ENCODE measurements around the gene IQCB1. TPM values are rescaled to one million over a fixed set of nuclear protein-coding genes. Genes with fewer than 3 reads are reported as not detected.

The IQCB1 gene
- polyA plus RNA-seq, 1 of the 3 experiments (the other 2 are of a cell fraction) = 10.4 TPM

DNA sequence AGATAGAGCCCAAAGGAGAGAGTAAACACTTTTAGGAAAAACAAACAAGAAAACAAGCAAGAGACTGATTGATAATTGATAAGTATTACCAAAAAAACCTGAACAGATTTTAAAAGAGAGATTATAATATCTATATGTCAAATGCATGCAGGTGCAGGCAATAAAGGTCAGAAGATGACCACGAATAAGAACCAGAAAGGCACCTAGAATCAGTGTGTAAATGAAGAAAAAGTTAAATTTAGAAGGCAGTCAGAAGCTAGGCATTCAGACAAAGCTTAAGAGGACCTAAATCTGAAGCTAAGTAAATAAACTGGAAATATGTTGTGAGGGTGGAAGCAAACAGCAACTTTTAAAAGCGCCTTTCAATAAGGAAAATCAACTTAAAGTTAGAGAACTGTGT lies 16.3 kb downstream of the IQCB1 start:
- H3K4me2 ChIP-seq = no peak overlapping the region
- TF ChIP-seq CHD2 (IDR thresholded peaks at IDR 0.05; ENCODE audit: low read length, partially characterized antibody) (no peak), SMC3 (IDR thresholded peaks at IDR 0.05; ENCODE audit: low read depth, low read length) (no peak), TAF1 (IDR thresholded peaks at IDR 0.05; ENCODE audit: borderline replicate concordance, low read depth, low read length) (no peak), RCOR1 (IDR thresholded peaks at IDR 0.05; ENCODE audit: low read length) (no peak), ELF1 (IDR thresholded peaks at IDR 0.05) (no peak), MEF2A (IDR thresholded peaks at IDR 0.05; ENCODE audit: borderline replicate concordance, low read depth) (no peak), RXRA (IDR thresholded peaks at IDR 0.05; ENCODE audit: borderline replicate concordance, low read depth) (no peak), TEAD4 (IDR thresholded peaks at IDR 0.05; ENCODE audit: borderline replicate concordance, insufficient read depth) (no peak), FOXM1 (IDR thresholded peaks at IDR 0.05; ENCODE audit: low read depth) (no peak), RFX5 (IDR thresholded peaks at IDR 0.05; ENCODE audit: low read length) (no peak)
- TF ChIP-seq, protein P1, sequence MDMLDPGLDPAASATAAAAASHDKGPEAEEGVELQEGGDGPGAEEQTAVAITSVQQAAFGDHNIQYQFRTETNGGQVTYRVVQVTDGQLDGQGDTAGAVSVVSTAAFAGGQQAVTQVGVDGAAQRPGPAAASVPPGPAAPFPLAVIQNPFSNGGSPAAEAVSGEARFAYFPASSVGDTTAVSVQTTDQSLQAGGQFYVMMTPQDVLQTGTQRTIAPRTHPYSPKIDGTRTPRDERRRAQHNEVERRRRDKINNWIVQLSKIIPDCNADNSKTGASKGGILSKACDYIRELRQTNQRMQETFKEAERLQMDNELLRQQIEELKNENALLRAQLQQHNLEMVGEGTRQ (IDR thresholded peaks at IDR 0.05; ENCODE audit: borderline replicate concordance, low read depth, low read length) = no peak
- TF ChIP-seq, protein P2, sequence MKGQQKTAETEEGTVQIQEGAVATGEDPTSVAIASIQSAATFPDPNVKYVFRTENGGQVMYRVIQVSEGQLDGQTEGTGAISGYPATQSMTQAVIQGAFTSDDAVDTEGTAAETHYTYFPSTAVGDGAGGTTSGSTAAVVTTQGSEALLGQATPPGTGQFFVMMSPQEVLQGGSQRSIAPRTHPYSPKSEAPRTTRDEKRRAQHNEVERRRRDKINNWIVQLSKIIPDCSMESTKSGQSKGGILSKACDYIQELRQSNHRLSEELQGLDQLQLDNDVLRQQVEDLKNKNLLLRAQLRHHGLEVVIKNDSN (IDR thresholded peaks at IDR 0.05; ENCODE audit: borderline replicate concordance, low read depth) = no peak
- TF ChIP-seq, protein P3, sequence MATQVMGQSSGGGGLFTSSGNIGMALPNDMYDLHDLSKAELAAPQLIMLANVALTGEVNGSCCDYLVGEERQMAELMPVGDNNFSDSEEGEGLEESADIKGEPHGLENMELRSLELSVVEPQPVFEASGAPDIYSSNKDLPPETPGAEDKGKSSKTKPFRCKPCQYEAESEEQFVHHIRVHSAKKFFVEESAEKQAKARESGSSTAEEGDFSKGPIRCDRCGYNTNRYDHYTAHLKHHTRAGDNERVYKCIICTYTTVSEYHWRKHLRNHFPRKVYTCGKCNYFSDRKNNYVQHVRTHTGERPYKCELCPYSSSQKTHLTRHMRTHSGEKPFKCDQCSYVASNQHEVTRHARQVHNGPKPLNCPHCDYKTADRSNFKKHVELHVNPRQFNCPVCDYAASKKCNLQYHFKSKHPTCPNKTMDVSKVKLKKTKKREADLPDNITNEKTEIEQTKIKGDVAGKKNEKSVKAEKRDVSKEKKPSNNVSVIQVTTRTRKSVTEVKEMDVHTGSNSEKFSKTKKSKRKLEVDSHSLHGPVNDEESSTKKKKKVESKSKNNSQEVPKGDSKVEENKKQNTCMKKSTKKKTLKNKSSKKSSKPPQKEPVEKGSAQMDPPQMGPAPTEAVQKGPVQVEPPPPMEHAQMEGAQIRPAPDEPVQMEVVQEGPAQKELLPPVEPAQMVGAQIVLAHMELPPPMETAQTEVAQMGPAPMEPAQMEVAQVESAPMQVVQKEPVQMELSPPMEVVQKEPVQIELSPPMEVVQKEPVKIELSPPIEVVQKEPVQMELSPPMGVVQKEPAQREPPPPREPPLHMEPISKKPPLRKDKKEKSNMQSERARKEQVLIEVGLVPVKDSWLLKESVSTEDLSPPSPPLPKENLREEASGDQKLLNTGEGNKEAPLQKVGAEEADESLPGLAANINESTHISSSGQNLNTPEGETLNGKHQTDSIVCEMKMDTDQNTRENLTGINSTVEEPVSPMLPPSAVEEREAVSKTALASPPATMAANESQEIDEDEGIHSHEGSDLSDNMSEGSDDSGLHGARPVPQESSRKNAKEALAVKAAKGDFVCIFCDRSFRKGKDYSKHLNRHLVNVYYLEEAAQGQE (IDR thresholded peaks at IDR 0.05; ENCODE audit: low read depth, low read length) = no peak
- no peak overlapping the region for H3K9ac ChIP-seq
- 80% methylated on average over 2 of the region's 2 CpGs for WGBS (ENCODE audit: low lambda C conversion rate)
- H3K9me3 ChIP-seq = peaks cover 17% of the 10 kb centered on the region
- POLR2A ChIA-PET = no interaction called here
- no peaks in the 10 kb centered on the region for H3K9me2 ChIP-seq
- CTCF ChIA-PET = interaction anchor here (1.0 kb wide), 1 partner anchor 8 kb away, joined by 3 read pairs; no protein-coding TSS in a partner anchor
- H3K27ac ChIP-seq (ENCODE audit: low read depth in 2 of 2, low read length in 1 of 2) = no peak overlapping the region
- H4K20me1 ChIP-seq (ENCODE audit: insufficient read depth) = no peaks in the 10 kb centered on the region
- no peak for DNase-seq
- peaks cover 37% of the 10 kb centered on the region; the same call in 1 of the 2 replicates for H3K79me2 ChIP-seq (ENCODE audit: insufficient read depth)
- no peaks in the 10 kb centered on the region for H3K4me1 ChIP-seq (ENCODE audit: control insufficient read depth in 1 of 2, insufficient read depth in 2 of 2, low read depth in 1 of 2, low read length in 1 of 2)
- H3K27me3 ChIP-seq (ENCODE audit: insufficient read depth) = no peaks in the 10 kb centered on the region
- peaks cover 54 to 58% of the 10 kb centered on the region in 2 experiments for H3K36me3 ChIP-seq (replicated peaks in 1 of 2; ENCODE audit: control insufficient read depth in 1 of 2, insufficient read depth in 2 of 2, low read length in 1 of 2)
- no peaks in the 10 kb centered on the region for H3F3A ChIP-seq (replicated peaks; ENCODE audit: insufficient read depth)
- H3K4me3 ChIP-seq (ENCODE audit: low read depth in 2 of 2, low read length in 1 of 2) = no peak overlapping the region
- H2AFZ ChIP-seq (ENCODE audit: low read depth) = no peak overlapping the region

DNA sequence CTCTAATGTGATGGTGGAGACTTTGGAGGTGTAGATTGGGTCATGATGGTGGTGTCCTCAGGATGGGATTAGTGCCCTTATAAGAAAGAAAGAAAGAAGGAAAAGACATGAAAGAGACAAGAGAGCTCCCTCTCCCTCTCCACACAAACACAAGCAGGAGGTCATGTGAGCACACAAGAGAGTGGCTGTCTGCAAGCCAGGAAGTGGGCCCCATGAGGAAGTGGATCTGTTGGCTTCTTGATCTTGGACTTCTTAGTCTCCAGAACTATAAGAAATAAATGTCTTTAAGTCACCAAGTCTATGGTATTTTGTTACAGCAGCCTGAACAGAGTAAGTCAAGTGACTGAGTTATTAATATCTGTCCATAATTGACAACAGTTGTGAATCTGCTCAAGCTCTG lies 17.1 kb downstream of the IQCB1 start:
- Histone ChIP-seq H3K9me3 (peaks cover 9% of the 10 kb centered on the region; the same call in 1 of the 2 replicates), H3K27ac (ENCODE audit: low read depth in 2 of 2, low read length in 1 of 2) (no peak overlapping the region), H3K4me3 (ENCODE audit: low read depth in 2 of 2, low read length in 1 of 2) (no peak overlapping the region), H4K20me1 (ENCODE audit: insufficient read depth) (no peaks in the 10 kb centered on the region), H3K9ac (no peak overlapping the region), H2AFZ (ENCODE audit: low read depth) (no peak overlapping the region), H3K4me2 (no peak overlapping the region), H3F3A (replicated peaks; ENCODE audit: insufficient read depth) (no peaks in the 10 kb centered on the region), H3K9me2 (no peaks in the 10 kb centered on the region), H3K79me2 (ENCODE audit: insufficient read depth) (peaks cover 32% of the 10 kb centered on the region; the same call in 1 of the 2 replicates), H3K4me1 (ENCODE audit: control insufficient read depth in 1 of 2, insufficient read depth in 2 of 2, low read depth in 1 of 2, low read length in 1 of 2) (no peaks in the 10 kb centered on the region), H3K36me3 (replicated peaks in 1 of 2; ENCODE audit: control insufficient read depth in 1 of 2, insufficient read depth in 2 of 2, low read length in 1 of 2) (peaks cover 47 to 50% of the 10 kb centered on the region in 2 experiments), H3K27me3 (ENCODE audit: insufficient read depth) (no peaks in the 10 kb centered on the region)
- ChIA-PET POLR2A (no interaction called here), CTCF (no interaction called here)
- no peak for DNase-seq
- TF ChIP-seq RFX5 (IDR thresholded peaks at IDR 0.05; ENCODE audit: low read length) (no peak), SMC3 (IDR thresholded peaks at IDR 0.05; ENCODE audit: low read depth, low read length) (no peak), TAF1 (IDR thresholded peaks at IDR 0.05; ENCODE audit: borderline replicate concordance, low read depth, low read length) (no peak), RCOR1 (IDR thresholded peaks at IDR 0.05; ENCODE audit: low read length) (no peak), POLR2AphosphoS5 (IDR thresholded peaks at IDR 0.05; ENCODE audit: low read depth, low read length) (no peak), RAD21 (IDR thresholded peaks at IDR 0.05; ENCODE audit: low read length) (no peak), GABPA (IDR thresholded peaks at IDR 0.05; ENCODE audit: low read depth) (no peak), CHD2 (IDR thresholded peaks at IDR 0.05; ENCODE audit: low read length, partially characterized antibody) (no peak), MXI1 (IDR thresholded peaks at IDR 0.05; ENCODE audit: low read depth, low read length) (no peak)
- TF ChIP-seq, protein P4, sequence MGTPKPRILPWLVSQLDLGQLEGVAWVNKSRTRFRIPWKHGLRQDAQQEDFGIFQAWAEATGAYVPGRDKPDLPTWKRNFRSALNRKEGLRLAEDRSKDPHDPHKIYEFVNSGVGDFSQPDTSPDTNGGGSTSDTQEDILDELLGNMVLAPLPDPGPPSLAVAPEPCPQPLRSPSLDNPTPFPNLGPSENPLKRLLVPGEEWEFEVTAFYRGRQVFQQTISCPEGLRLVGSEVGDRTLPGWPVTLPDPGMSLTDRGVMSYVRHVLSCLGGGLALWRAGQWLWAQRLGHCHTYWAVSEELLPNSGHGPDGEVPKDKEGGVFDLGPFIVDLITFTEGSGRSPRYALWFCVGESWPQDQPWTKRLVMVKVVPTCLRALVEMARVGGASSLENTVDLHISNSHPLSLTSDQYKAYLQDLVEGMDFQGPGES (IDR thresholded peaks at IDR 0.05; ENCODE audit: low read depth, low read length) = no peak
- TF ChIP-seq, protein P5, sequence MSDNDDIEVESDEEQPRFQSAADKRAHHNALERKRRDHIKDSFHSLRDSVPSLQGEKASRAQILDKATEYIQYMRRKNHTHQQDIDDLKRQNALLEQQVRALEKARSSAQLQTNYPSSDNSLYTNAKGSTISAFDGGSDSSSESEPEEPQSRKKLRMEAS (IDR thresholded peaks at IDR 0.05; ENCODE audit: low read depth) = no peak
- TF ChIP-seq, protein P6, sequence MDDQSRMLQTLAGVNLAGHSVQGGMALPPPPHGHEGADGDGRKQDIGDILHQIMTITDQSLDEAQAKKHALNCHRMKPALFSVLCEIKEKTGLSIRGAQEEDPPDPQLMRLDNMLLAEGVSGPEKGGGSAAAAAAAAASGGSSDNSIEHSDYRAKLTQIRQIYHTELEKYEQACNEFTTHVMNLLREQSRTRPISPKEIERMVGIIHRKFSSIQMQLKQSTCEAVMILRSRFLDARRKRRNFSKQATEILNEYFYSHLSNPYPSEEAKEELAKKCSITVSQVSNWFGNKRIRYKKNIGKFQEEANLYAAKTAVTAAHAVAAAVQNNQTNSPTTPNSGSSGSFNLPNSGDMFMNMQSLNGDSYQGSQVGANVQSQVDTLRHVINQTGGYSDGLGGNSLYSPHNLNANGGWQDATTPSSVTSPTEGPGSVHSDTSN (IDR thresholded peaks at IDR 0.05) = no peak

Data from SK-N-SH (cell line).